ENCODE results near the gene MEGF6.
"Not testable (repeated sequence)": the region's sequence is repeated elsewhere in the genome, so short reads cannot be mapped to it uniquely, and the experiment has no call there.

The MEGF6 gene

DNA sequence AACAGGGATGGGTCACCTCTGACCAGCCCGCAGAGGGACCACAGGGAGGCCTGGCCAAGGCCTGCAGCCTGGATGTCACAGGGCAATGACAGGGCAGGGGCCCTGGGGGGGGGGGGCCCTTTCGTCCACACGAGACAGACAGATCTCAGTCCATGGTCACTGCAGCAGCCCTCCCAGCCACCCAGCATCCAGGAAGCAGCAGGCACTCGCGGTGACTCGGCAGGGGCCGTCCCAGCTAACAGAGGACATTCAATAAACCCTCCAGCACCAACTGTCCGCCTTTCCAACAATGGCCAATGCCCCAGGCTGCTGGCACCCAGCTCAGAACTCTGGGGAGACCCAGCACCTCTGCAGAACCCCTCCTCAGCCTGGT lies 32.9 kb downstream of the MEGF6 start:
- Histone ChIP-seq H3K27ac (replicated peaks) (no peak overlapping the region), H3K27me3 (ENCODE audit: insufficient read depth, poor library complexity, severe bottlenecking) (no peaks in the 10 kb centered on the region), H3K4me3 (replicated peaks; ENCODE audit: insufficient read depth, low read length) (no peak overlapping the region)
- TF ChIP-seq GABPA (IDR thresholded peaks at IDR 0.05; ENCODE audit: low read depth) (no peak), POLR2AphosphoS5 (IDR thresholded peaks at IDR 0.05; ENCODE audit: low read depth) (no peak), SPI1 (IDR thresholded peaks at IDR 0.05; ENCODE audit: borderline replicate concordance, low read depth) (no peak)
- TF ChIP-seq, protein P1, sequence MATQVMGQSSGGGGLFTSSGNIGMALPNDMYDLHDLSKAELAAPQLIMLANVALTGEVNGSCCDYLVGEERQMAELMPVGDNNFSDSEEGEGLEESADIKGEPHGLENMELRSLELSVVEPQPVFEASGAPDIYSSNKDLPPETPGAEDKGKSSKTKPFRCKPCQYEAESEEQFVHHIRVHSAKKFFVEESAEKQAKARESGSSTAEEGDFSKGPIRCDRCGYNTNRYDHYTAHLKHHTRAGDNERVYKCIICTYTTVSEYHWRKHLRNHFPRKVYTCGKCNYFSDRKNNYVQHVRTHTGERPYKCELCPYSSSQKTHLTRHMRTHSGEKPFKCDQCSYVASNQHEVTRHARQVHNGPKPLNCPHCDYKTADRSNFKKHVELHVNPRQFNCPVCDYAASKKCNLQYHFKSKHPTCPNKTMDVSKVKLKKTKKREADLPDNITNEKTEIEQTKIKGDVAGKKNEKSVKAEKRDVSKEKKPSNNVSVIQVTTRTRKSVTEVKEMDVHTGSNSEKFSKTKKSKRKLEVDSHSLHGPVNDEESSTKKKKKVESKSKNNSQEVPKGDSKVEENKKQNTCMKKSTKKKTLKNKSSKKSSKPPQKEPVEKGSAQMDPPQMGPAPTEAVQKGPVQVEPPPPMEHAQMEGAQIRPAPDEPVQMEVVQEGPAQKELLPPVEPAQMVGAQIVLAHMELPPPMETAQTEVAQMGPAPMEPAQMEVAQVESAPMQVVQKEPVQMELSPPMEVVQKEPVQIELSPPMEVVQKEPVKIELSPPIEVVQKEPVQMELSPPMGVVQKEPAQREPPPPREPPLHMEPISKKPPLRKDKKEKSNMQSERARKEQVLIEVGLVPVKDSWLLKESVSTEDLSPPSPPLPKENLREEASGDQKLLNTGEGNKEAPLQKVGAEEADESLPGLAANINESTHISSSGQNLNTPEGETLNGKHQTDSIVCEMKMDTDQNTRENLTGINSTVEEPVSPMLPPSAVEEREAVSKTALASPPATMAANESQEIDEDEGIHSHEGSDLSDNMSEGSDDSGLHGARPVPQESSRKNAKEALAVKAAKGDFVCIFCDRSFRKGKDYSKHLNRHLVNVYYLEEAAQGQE (IDR thresholded peaks at IDR 0.05; ENCODE audit: insufficient replicate concordance, low read depth): no peak
- TF ChIP-seq, protein P2, sequence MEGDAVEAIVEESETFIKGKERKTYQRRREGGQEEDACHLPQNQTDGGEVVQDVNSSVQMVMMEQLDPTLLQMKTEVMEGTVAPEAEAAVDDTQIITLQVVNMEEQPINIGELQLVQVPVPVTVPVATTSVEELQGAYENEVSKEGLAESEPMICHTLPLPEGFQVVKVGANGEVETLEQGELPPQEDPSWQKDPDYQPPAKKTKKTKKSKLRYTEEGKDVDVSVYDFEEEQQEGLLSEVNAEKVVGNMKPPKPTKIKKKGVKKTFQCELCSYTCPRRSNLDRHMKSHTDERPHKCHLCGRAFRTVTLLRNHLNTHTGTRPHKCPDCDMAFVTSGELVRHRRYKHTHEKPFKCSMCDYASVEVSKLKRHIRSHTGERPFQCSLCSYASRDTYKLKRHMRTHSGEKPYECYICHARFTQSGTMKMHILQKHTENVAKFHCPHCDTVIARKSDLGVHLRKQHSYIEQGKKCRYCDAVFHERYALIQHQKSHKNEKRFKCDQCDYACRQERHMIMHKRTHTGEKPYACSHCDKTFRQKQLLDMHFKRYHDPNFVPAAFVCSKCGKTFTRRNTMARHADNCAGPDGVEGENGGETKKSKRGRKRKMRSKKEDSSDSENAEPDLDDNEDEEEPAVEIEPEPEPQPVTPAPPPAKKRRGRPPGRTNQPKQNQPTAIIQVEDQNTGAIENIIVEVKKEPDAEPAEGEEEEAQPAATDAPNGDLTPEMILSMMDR (IDR thresholded peaks at IDR 0.05; ENCODE audit: insufficient read depth, low read length): no peak
- DNase-seq (ENCODE audit: low read depth in 1 of 2, low spot score in 1 of 2): no peak

DNA sequence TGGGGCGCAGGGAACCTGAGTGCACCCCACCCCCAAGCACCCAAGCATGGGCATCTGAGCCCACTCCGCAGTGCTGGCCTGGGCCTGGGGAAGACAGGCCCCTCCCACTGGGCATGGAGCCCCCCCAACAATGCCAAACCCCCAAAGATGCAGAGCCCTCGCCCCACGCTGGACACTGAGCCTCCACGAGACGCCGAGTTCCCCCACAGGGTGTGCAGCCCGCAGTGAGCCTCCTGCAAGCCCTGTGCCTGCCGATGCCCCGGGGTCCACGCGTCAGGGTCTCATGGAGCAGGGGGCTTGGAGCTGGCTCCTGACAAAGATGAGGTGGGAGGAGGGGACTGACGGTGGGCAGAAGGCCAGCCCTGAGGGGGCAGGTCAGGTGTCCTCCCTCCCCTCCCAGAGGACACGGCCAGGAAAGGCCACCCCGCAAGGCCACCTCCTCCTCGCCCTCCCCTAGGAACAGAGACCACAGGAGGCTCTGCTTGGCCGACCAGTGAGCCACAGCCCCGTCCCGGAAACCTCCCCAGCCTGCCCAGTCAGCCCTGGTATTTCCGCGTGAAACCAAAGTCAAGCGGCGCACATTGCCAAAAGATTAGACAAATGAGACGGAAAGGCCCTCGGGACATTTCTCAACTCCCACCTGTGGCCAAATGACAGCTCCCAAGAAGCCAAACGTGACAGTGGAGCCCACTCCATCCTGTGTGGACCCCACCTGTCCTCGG lies 33.4 kb downstream of the MEGF6 start:
- Histone ChIP-seq H3K27ac (replicated peaks) (no peak overlapping the region), H3K27me3 (ENCODE audit: insufficient read depth, poor library complexity, severe bottlenecking) (no peaks in the 10 kb centered on the region), H3K4me3 (replicated peaks; ENCODE audit: insufficient read depth, low read length) (no peak overlapping the region)
- no peak for DNase-seq (ENCODE audit: low read depth in 1 of 2, low spot score in 1 of 2)
- TF ChIP-seq SPI1 (IDR thresholded peaks at IDR 0.05; ENCODE audit: borderline replicate concordance, low read depth): no peak

DNA sequence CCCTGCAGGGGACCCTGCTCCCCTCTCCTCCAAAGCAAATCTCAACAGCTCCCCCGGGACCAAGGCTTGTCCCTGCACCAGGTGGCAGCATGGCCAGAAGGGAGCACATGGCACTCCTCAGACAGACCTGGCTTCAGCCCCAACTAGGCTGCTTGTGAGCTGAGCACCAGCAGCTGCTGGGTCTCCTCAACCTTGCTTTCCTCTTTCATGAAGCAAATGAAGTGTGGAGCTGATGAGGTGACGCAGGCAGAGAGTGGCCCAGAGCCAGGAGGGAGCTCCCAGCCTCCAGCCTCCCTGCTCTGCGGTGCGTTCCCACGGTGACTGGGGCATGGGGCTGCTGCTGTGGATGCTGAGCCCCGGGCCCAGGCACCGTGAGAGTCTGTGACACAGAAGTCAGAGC lies 34.0 kb downstream of the MEGF6 start:
- H3K4me3 ChIP-seq (replicated peaks; ENCODE audit: insufficient read depth, low read length): no peak overlapping the region
- H3K27me3 ChIP-seq (ENCODE audit: insufficient read depth, poor library complexity, severe bottlenecking): no peaks in the 10 kb centered on the region
- DNase-seq (ENCODE audit: low read depth in 1 of 2, low spot score in 1 of 2): no peak
- H3K27ac ChIP-seq (replicated peaks): no peak overlapping the region
- TF ChIP-seq POLR2AphosphoS5 (IDR thresholded peaks at IDR 0.05; ENCODE audit: low read depth): no peak
- no peak for TF ChIP-seq SPI1 (IDR thresholded peaks at IDR 0.05; ENCODE audit: borderline replicate concordance, low read depth)
- TF ChIP-seq, protein P2 (IDR thresholded peaks at IDR 0.05; ENCODE audit: insufficient read depth, low read length): no peak
- TF ChIP-seq, protein P1 (IDR thresholded peaks at IDR 0.05; ENCODE audit: insufficient replicate concordance, low read depth): no peak
- TF ChIP-seq GABPA (IDR thresholded peaks at IDR 0.05; ENCODE audit: low read depth): no peak

DNA sequence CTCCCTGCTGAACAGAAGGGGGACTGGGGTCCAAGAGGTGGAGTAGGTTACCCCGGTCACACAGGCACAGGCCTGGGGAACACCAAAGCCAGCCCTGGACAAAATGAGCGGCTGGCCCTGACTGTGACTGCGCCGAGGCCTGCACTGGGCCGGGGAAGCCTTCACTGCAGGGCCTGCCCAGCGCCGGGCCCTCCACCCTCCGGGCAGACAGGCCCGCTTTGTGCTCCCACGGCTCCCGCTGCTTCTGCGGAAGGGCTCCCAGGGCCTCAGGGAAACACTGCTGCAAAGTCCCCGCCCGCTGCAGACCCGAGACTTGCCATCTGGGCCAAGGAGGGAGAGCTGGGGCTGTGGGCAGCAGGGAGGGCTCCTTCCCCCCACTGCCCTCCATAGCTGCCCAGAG lies 35.3 kb downstream of the MEGF6 start:
- H3K27me3 ChIP-seq (ENCODE audit: insufficient read depth, poor library complexity, severe bottlenecking): no peaks in the 10 kb centered on the region
- TF ChIP-seq POLR2AphosphoS5 (IDR thresholded peaks at IDR 0.05; ENCODE audit: low read depth): no peak
- no peak for TF ChIP-seq GABPA (IDR thresholded peaks at IDR 0.05; ENCODE audit: low read depth)
- no peak for TF ChIP-seq SPI1 (IDR thresholded peaks at IDR 0.05; ENCODE audit: borderline replicate concordance, low read depth)
- TF ChIP-seq, protein P2 (IDR thresholded peaks at IDR 0.05; ENCODE audit: insufficient read depth, low read length): no peak
- TF ChIP-seq, protein P1 (IDR thresholded peaks at IDR 0.05; ENCODE audit: insufficient replicate concordance, low read depth): no peak
- no peak overlapping the region for H3K27ac ChIP-seq (replicated peaks)
- DNase-seq (ENCODE audit: low read depth in 1 of 2, low spot score in 1 of 2): no peak
- H3K4me3 ChIP-seq (replicated peaks; ENCODE audit: insufficient read depth, low read length): no peak overlapping the region

DNA sequence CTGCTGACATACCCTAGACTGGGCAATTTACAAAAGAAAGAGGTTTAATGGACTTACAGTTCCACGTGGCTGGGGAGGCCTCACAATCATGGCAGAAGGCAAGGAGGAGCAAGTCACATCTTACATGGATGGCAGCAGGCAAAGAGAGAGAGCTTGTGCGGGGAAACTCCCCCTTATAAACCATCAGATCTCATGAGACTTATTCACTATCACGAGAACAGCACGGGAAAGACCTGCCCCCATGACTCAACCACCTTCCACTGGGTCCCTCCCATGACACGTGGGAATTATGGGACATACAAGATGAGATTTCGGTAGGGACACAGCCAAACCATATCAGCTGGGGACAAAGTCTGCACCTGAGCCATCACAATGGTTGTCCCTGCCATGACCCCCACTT lies 35.8 kb downstream of the MEGF6 start:
- not testable (repeated sequence) for H3K4me3 ChIP-seq (replicated peaks; ENCODE audit: insufficient read depth, low read length); H3K27ac ChIP-seq (replicated peaks); H3K27me3 ChIP-seq (ENCODE audit: insufficient read depth, poor library complexity, severe bottlenecking); DNase-seq (ENCODE audit: low read depth in 1 of 2, low spot score in 1 of 2)
